NCI-H510A treated with DMSO at 0.1 percent for 48 hours (cell line): ENCODE results near the gene COL6A3.

Source experiments
- DNase-seq: peaks from one replicate; lab custom pipeline; 2025; lab: John Stamatoyannopoulos, UW

The COL6A3 gene

DNA sequence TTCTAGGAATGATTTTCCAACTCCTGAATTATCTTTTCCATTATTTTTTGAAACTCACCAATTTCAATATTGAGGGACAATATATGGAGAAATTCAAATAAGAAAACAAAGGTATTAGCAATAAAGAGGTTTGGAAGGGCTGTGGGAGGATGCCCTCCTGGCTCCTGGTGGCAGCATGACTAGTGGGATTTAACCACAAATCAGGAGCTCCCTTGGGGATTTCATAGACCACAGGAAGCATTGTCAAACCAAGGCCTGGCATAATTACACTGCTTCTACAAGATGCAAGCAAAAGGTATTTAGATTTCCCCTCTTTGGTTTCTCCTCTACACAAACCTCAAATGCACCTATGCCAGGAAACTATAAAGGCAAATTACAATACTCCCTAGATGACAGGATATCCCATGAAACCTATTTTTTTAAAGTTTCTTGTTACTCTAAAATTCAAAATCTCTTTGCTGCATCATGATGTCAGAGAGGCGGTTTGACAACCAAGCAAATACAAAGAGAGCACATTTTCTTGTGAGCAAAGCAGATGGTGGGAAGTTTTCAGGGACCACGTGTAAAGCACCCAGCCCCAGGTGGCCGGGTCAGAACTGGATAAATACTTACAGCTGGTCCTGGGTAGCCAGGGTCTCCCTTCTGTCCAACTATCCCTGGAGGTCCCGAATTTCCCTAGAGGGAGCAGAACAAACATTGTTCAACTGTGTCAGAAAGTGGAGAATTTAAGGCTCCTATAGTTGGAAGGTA lies 67.9 kb downstream of the COL6A3 start:
- no peak for DNase-seq

DNA sequence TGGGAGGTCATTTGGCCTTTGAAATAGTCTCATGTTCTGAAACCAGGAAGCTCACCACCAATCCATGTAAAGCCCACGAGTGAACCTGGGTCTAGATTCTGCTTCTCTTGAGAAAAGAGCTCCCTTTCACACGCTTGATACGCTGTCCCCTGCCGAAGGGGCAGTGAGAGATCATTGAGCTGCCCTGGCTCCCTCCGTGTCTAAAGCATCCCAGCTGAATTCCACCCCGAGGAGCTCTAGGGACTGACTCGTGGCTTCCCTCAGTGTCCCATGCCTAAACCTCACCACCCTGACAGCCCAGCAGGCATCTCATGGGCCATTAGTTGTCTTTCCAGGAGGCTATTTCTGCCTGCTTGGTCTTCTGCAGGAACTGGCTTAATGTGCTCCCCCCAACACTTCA lies 68.6 kb downstream of the COL6A3 start:
- DNase-seq, result no peak

DNA sequence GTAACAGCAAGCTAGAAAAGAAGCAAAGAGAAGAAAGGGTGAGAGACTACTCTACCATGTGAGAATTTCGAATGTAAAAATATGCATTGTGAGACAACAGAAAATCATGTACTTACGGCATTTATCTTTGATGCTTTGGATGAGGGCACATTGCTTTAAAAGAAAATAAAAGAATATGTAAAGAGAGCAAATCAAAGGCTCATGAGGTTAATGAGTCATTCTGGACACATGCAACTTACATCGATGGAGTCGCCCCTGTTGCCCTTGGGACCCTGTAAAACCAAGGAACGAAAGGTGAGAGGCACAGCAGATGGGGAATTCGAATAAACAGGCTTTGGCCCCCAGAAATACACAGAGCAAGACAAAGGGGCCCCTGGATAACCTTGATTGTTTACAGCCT lies 69.0 kb downstream of the COL6A3 start:
- DNase-seq, result no peak

DNA sequence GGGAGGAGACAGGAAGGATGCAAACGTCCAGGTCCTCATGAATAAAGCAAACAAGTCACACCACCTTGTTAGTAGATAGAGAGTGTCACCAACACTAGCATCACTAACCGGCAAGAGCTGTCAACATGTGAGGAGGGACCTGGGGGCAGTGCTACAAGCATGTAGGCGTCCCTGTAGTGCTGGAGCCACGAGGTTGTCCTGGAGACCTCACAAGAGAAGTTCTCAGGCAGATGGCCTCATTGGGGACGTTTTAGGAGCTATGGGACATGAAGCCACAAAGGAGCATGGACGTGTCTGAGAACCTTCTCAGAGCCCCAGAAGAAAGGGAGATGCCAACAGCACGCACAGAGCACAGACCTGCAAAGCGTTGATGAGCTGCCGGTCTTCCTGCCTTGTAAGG lies 70.0 kb downstream of the COL6A3 start:
- no peak for DNase-seq

DNA sequence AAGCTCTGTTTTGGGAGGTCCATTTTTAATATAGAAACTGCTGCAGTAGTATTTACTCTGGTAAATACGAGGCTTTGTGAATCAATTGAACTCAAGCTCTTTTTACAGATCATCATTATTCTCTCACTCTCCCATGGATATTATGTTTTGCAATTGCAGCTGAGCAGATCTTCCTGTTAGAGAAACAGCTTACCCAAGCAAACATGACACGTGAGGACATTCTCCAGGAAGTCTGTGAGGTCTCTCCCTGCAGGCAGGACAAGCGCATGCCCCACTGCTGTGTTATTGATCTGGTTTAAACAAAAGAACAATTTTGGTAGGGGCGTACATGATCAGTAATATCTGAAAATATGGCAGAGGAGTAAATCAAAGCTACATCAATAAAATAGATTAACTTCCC lies 72.1 kb downstream of the COL6A3 start:
- peak; percentile 14 for DNase-seq

DNA sequence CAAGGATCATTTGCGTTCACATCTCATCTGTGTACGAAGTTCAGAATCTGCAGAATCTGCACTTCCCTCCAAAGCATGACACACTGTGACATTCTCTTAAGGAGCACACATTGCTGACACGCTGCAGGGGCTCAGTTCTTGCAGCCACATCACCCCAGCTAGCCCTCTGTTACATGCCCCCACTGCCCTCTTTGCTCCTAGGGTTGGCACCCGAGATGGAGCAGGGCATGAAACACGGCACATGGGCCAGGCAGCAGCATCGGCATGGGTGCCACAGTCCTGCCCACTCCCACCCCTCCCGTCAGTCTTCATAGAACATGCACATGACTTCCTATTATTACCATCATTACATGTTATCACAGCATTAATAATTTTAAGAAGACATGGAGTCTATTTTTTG lies 76.4 kb downstream of the COL6A3 start:
- DNase-seq, result no peak

DNA sequence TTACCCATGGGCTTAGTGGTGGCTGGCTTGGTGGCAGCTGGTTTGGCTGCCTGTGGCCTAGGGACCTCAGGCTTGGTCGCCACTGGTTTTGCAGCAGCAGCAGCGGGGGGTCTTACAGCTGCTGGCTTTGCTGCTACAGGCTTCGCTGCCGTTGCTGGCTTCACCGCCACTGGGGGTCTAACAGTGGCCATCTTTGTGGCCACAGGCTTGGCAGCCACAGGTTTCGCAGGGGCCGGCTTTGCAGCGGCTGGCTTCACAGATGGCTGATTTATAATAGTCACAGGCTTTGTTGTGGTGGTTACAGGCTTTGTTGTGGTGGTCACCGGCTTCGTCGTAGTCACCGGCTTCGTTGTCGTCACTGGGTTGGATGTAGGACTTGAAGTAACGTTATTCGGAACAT lies 77.8 kb downstream of the COL6A3 start:
- DNase-seq, result no peak

DNA sequence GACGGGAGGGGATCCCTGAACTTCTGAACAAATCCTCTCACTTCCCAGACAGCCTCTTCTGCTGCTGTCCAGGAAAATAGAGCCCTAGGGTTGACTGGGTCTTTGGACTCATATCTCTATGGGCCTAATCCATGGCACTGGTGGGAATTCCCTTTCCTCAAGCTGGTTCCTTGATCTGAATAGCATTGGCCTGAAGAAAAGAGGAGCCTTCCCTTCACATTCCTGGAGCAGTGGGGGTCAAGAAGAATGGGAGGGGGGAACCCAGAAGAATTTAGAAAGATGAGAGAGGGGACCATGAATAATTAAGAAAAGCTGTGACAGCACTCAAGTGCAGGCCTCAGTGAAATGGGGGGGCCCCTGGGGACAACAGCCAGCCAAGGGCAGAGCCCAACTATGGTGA lies 80.2 kb downstream of the COL6A3 start:
- DNase-seq, result no peak

DNA sequence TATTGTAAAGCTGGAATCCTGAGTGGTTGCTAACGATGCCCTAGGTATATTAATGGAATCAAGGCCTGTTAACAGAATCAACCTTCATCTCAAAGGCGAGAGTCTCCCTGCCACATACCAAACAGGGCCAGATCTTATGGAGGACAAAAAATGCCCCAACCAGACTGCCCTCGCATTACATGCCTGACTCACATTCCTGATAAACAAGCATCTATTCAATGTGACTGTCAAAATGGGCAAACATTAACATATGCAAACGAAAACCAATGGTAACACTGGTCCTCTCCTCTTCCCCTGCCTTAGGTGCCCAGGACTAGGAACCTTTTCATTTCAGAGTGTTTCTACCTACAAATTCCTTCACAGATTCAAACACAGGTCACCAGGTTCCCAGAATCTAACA lies 83.4 kb downstream of the COL6A3 start:
- no peak for DNase-seq

DNA sequence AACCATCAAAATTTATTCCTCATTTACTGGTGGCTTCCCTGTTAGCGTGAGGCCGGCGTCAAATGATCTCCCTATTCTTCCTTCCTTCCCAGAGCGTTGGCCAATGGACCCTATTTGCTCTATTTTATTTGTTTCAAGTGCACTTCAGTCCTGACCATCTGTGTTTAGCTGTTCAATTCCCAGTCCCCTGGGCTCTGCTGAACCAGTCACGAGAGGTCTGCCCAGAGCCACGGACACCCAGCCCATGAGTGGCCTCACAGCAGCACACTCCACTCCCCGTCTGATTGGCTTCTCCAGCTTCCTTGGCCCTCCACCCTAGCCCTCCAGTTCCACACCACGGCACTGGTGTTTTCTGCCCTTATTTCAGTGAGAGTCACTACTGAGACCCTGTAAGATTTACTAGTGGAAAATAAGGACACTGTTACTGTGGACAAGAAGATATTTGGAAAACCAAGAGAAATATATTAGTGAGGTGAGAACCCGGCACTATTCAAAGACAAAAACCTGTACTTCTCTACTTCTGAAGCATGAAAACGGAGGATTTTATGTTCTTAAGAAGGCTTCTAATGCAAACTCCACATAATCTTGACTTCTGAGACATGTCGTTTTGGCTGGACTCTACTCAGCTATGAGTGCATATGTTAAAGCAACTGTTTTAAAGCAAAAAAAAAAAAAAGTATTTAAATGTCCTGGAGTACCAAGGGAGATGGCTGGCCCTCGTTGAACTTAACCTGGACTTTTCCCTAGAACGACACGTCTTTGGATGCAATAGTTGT lies 86.6 kb downstream of the COL6A3 start:
- DNase-seq, result no peak

DNA sequence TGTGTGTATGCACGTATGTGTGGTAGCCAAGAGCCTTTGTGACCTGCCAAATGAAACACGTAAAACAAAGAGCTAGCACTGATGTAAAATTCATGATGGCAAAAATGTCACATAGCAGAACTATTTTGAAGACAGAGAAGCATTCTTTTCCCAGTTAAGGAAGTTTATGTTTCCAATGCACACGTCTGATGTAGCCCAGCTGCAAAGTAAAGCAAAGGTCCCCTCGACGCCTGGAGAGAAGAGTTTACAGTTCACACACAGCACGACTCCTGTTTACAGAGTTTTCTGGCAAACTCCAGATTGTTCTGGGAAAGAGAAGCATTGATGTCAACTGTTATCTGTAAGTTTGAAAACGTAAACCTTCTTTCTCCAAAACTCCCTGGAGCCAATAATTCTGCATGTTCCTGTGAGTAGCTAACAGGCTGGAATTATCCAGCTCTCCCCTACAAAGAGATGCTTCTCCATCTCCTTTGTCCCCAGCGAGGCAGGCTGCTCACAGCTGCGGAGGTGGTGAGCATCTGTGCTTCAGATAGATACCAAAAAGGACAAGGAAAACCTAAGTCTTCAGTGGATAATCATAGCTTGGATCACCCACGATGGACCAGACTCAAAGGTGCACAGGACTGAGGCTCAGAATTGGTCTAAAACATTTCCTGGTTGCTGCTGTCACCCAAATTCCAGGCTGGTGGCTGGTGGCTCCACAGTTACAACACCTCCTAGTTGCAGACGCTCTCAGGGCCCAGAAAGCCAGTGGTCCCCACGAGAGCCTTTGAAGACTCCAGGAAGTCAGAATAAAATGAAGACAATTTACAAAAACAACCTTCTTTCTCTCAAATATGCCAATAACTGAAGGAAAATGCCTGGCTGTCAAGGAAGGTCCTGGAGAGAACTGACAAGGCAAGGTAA lies 87.4 kb downstream of the COL6A3 start:
- no peak for DNase-seq

DNA sequence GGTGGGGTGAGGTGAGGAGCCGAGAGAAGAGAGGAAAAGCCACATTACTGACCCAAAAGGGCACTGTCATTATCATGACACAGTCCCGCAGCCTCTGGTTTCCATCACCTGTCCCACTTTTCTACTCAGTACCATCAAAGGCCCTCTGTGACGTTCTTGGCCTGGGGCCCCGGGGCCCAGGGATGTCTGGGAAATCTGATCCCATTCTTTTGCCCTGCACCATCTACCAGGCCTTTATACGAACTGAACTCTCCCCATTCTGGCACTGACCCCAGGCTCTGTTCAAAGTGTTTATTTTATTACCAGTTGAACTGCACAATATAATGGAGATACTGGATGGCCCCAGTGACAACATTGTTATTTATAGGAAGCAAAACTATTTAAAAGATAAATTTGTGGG lies 89.1 kb downstream of the COL6A3 start:
- no peak for DNase-seq

DNA sequence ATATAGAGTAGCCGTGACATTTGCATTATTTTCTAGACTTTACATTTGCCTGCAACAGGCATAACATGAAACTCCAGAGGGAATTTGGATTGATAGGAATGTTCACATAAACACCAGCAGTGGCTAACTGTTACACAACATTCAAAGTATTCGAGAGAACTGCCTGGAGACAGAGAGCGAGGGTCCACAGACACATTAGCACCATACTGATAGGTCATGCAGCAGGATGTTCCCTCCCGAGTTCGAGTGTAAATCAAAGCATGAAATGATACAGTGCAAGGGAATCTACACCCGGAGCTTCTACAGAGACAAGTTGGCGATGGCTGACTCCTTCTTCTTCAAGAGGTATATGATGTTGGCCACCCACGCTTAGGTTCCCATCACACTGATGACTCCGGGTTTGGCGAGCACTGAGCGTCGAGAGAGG lies 89.5 kb downstream of the COL6A3 start:
- no peak for DNase-seq

DNA sequence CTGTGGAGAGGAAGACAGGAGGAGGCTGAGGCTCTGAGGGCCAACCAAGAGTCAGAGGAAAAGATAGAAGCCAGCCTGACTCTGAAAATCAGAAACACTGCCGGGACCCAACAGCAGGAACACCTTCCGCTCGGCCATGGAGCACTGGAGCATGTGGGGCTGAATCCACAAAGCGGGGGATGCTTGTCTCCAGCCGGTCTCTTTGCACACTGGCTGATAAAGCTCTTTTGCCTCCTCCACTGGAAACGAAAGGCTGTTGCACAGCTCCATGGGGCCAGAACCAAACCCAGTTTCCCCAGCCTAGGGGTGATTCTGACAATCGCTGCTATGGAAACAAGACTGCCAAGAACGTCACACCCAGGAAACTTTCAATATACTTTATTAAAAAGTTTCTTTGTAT lies 90.3 kb downstream of the COL6A3 start:
- DNase-seq, result no peak

DNA sequence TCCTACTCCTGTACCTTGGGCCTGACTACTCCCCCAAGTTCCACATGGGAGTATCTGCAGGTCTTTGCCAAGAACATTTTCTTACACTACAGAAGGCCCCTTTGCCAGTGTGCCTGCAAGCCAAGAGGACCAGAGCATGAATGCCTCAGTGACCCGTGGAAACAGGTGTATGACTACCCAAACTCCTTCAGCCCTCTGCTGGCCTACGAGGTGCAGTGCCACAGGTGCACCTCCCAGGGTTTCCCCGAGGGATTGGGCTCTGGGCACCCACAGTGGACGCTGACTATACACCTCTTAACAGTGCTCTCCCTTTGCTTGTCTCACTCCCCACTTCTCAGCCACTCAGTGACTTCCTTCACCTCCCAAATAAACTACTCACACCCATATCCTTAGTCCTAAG lies 91.4 kb downstream of the COL6A3 start:
- DNase-seq, result no peak

DNA sequence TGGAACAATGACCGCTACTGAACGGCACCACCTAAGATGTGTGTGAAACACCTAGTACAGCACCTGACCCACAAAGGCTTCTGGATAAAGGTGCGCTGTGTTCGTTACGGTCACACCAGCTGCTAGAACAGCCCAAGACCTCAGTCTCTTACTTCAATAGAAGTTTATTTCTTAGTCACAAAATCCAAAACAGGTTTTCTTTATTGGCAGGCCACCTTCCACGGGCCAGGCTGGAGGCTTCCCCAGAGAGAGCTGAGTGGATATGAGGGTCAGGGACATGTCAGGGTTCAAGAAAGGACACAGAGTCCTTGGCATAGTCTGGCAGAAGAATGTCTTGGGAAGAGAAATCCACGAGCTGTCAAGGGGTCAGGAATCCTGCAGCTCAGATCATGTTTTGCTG lies 92.2 kb downstream of the COL6A3 start:
- no peak for DNase-seq

DNA sequence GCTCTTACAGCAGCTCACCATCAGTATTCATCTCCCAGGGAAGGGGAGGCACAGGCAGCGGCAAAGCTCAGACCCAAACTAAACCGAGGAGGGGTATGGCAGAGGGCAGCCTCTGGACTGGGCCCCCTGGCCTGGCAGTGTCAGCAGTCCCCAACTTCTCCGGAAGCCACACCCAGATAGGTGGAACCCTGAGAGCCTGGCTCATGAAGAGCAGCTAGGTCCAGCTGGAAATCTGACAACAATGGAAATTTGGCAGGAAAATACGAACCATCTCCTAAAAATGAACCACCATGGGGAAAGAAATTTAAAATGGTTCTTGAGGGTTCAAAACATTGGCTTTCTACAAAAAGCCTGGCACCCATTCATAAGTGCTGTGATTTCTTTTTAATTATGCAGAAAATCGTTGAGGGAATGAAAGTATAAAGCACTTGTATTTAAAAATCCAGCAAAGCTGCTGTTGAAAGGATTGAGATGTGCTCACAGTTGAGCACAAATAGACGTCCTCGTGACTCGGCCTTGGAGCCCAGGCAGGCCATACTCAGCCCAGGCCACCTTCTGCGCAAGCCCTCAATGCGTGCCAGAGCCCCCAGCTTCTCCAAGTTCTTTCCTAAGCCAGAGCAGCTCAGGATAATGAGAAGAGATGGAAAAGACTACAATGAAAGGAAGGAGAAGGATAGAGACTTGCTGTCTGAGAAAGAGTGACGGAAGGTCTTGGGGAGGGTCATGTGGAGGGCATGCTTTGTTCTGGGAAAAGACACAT lies 93.0 kb downstream of the COL6A3 start:
- no peak for DNase-seq

DNA sequence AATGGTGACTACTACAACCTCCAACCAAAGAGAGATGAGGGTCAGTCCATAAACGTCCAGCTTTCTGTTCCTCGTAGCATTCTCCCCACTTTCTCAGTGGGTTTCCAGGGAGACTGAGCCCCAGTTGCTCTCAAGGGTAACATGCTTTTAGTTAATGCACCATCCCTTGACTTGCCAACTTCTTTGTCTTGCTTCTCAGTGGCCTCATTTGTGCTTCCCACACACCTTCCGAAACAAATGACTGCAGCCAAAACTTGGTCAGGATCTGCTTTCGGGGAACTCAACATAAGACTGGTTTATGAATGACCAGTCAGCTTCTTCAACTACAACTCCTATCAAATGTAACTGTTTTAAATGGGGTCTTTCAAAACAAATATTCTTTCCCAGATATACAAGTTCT lies 94.1 kb downstream of the COL6A3 start:
- DNase-seq, result no peak

DNA sequence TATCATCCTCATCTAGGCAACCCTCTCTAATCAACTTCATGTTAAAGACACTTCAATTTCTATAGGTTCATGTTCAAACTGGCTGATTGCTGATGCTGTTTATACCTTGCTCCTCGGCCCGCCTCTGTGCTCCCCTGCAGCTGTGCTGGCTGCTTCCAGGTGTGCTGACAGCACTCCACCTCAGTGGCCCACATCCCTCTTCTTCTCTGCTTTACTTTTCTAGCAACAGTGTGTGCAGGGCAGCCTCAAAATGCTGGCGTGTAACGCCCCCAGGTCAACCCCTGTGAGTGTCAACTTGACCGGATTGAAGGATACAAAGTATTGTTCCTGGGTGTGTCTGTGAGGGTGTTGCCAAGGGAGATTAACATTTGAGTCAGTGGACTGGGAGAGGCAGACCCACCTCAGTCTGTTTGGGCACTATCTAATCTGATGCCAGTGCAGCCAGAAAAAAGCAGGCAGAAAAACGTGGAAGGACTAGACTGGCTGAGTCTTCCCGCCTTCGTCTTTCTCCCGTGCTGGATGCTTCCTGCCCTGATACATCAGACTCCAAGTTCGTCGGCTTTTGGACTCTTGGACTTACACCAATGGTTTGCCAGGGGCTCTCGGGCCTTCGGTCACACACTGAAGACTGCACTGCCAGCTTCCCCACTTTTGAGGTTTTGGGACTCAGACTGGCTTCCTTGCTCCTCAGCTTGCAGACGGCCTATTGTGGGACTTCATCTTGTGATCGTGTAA lies 94.7 kb downstream of the COL6A3 start:
- no peak for DNase-seq

DNA sequence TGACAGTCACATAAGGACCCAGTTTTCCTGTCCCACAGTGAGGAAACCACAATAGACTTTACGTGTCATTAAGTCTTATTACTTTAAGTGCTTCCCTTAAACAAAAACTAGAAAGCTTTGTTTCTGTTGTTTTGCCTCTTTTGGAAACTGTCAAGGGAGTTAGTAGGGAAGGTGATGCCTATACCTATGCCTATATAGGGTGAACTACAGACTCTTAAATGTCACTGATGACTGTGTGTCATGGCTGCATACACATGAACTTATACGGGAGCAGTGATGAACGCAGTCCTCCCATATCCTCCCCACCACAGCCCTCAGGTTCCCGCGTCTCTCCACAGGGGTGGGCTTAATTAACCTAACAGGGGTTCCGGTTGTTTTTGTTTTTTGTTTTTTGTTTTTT lies 97.6 kb downstream of the COL6A3 start:
- DNase-seq, result no peak

DNA sequence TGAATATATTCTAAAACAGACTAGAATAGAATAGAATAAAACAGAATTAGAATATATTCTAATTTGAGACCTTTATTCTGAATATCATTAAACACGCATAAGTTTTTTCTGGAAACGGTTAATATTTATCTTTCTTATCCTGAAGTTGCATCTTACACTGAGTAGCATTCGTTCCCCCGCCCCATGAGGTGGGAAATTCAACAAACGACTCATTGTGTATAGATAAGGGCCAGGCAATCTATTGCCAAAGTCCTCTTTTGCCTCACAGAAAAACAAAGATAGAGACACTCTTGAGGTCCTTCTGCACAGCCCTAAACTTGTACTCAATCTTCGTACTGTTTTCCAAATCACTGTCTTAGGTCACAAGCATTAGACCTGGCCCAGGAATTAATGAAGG lies 98.1 kb downstream of the COL6A3 start:
- DNase-seq, result no peak
